HEK293T (cell line): ENCODE data around the gene ZBTB20.
A peak's percentile ranks its signal among the peaks of the same experiment; 100 is the strongest.

Source experiments
- CTCF ChIA-PET: fragments of 350-600 bp; formaldehyde crosslinking; extraction: SDS; loops from one replicate; lab custom pipeline; 2021; ENCODE audit warnings: antibody characterized with exemption, inconsistent platforms; lab: Yijun Ruan, JAX
- POLR2A ChIA-PET: fragments of 350-600 bp; formaldehyde crosslinking; extraction: SDS; loops from one replicate; lab custom pipeline; 2020; ENCODE audit warnings: antibody characterized with exemption, inconsistent platforms; lab: Yijun Ruan, JAX
- DNase-seq: peaks from one replicate; pipeline ENCODE4 v3.0.0; 2012; ENCODE audit warnings: mixed read lengths; ENCODE audit errors: extremely low spot score
- ARNT ChIP-seq: fragments of 450-650 bp; IDR thresholded peaks from 2 replicates; pipeline ENCODE4 v1.6.1; 2017; ENCODE audit warnings: mild to moderate bottlenecking
- BHLHE40 ChIP-seq: fragments of 450-650 bp; IDR thresholded peaks from 2 replicates; pipeline ENCODE4 v1.6.1; 2016; ENCODE audit warnings: mild to moderate bottlenecking, moderate library complexity, borderline replicate concordance
- CTBP1 ChIP-seq: fragments of 450-650 bp; IDR thresholded peaks from 2 replicates; pipeline ENCODE4 v1.6.1; 2016; ENCODE audit warnings: borderline replicate concordance
- ELF4 ChIP-seq: fragments of 450-650 bp; IDR thresholded peaks from 2 replicates; pipeline ENCODE4 v1.6.1; 2017; ENCODE audit warnings: antibody characterized with exemption
- FOXA1 ChIP-seq: fragments of 450-650 bp; IDR thresholded peaks from 2 replicates; pipeline ENCODE4 v1.6.1; 2016; ENCODE audit warnings: mild to moderate bottlenecking
- FOXK2 ChIP-seq: fragments of 450-650 bp; IDR thresholded peaks from 2 replicates; pipeline ENCODE4 v1.6.1; 2016; ENCODE audit warnings: mild to moderate bottlenecking
- FOXM1 ChIP-seq: fragments of 450-650 bp; IDR thresholded peaks from 2 replicates; pipeline ENCODE4 v1.6.1; 2017; ENCODE audit warnings: mild to moderate bottlenecking, borderline replicate concordance
- HDGF ChIP-seq: fragments of 450-650 bp; IDR thresholded peaks from 2 replicates; pipeline ENCODE4 v1.6.1; 2017; ENCODE audit warnings: antibody characterized with exemption, borderline replicate concordance
- L3MBTL2 ChIP-seq: fragments of 450-650 bp; conservative IDR thresholded peaks from 2 replicates; pipeline ENCODE4 v1.6.1; 2016; ENCODE audit warnings: mild to moderate bottlenecking
- LEF1 ChIP-seq: fragments of 450-650 bp; IDR thresholded peaks from 2 replicates; pipeline ENCODE4 v1.6.1; 2017; ENCODE audit warnings: mild to moderate bottlenecking, borderline replicate concordance
- NFRKB ChIP-seq: fragments of 450-650 bp; IDR thresholded peaks from 2 replicates; pipeline ENCODE4 v1.6.1; 2016; ENCODE audit warnings: mild to moderate bottlenecking, moderate library complexity
- PKNOX1 ChIP-seq: fragments of 450-650 bp; IDR thresholded peaks from 2 replicates; pipeline ENCODE4 v1.6.1; 2016
- SP1 ChIP-seq: fragments of 450-650 bp; IDR thresholded peaks from 2 replicates; pipeline ENCODE4 v1.6.1; 2017
- SUZ12 ChIP-seq: fragments of 450-650 bp; IDR thresholded peaks from 2 replicates; pipeline ENCODE4 v1.6.1; 2016; ENCODE audit warnings: mild to moderate bottlenecking
- TARDBP ChIP-seq: fragments of 450-650 bp; IDR thresholded peaks from 2 replicates; pipeline ENCODE4 v1.6.1; 2016
- ZNF384 ChIP-seq: fragments of 450-650 bp; IDR thresholded peaks from 2 replicates; pipeline ENCODE4 v1.6.1; 2016

Gene ZBTB20

GRCh38 chr3:114294940-114295480, 852.1 kb downstream of the ZBTB20 start:
- ChIA-PET CTCF (no interaction called here), POLR2A (no interaction called here)

GRCh38 chr3:114293838-114294535, 853.1 kb downstream of the ZBTB20 start, which contains the start of gene TIGIT:
Gene TIGIT, plus strand, starts transcription at chr3:114294028. Its CDS starts 34 bp downstream, at chr3:114294062.
- no peak for DNase-seq
- ChIA-PET POLR2A (no interaction called here), CTCF (no interaction called here)
- TF ChIP-seq SP1 = no peak

More at GRCh38 chr3:114294940-114295480, 852.1 kb downstream of the ZBTB20 start:
- no peak for DNase-seq
- TF ChIP-seq BHLHE40 (no peak), SUZ12 (no peak), SP1 (no peak), CTBP1 (no peak), FOXA1 (no peak), FOXM1 (no peak), HDGF (no peak), LEF1 (no peak), PKNOX1 (no peak), ZNF384 (no peak), FOXK2 (no peak), ARNT (no peak), L3MBTL2 (no peak), NFRKB (no peak)

- ChIA-PET CTCF (interaction anchor here (0.5 to 1.7 kb wide), 8 partner anchors 8 to 1536 kb away, joined by 3 to 9 read pairs (median 3); no protein-coding TSS in a partner anchor), POLR2A (no interaction called here)
- peak; percentile 84 for DNase-seq
- TF ChIP-seq ARNT (no peak), HDGF (no peak)
These were observed 855.9 kb downstream of the ZBTB20 start for GRCh38 chr3:114290911-114291901.

GRCh38 chr3:114286266-114286665, 860.8 kb downstream of the ZBTB20 start:
- no peak for DNase-seq
- ChIA-PET POLR2A (no interaction called here), CTCF (no interaction called here)
- TF ChIP-seq HDGF (no peak), NFRKB (no peak), ZNF384 (no peak), SP1 (no peak), TARDBP (no peak), L3MBTL2 (no peak), ELF4 (no peak), FOXK2 (no peak), SUZ12 (no peak), PKNOX1 (no peak), LEF1 (no peak), CTBP1 (no peak), BHLHE40 (no peak), FOXM1 (no peak), FOXA1 (no peak), ARNT (no peak)

- TF ChIP-seq FOXK2 = no peak
- TF ChIP-seq ZNF384 = no peak
- TF ChIP-seq ELF4 = no peak
- POLR2A ChIA-PET = no interaction called here
- DNase-seq = no peak
- CTCF ChIA-PET = interaction anchor here (0.8 kb wide), 1 partner anchor 13 kb away, joined by 3 read pairs; no protein-coding TSS in a partner anchor
These were observed 861.3 kb downstream of the ZBTB20 start for GRCh38 chr3:114285648-114286230.

GRCh38 chr3:114284644-114285043, 862.4 kb downstream of the ZBTB20 start:
- no peak for TF ChIP-seq BHLHE40
- TF ChIP-seq FOXK2 = no peak
- no peak for TF ChIP-seq L3MBTL2
- no peak for TF ChIP-seq SUZ12
- no peak for TF ChIP-seq SP1
- TF ChIP-seq LEF1 = no peak
- TF ChIP-seq FOXM1 = no peak
- no peak for TF ChIP-seq NFRKB
- TF ChIP-seq FOXA1 = no peak
- no peak for TF ChIP-seq ZNF384
- TF ChIP-seq ELF4 = no peak
- no peak for TF ChIP-seq HDGF
- TF ChIP-seq ARNT = no peak
- TF ChIP-seq CTBP1 = no peak
- TF ChIP-seq TARDBP = no peak
- no peak for TF ChIP-seq PKNOX1
- CTCF ChIA-PET = no interaction called here
- DNase-seq = no peak
- POLR2A ChIA-PET = no interaction called here
